ENCODE data around the gene COP1.
A peak's percentile ranks its signal among the peaks of the same experiment; 100 is the strongest.
"Not testable (repeated sequence)": the region's sequence is repeated elsewhere in the genome, so short reads cannot be mapped to it uniquely, and the experiment has no call there.

COP1 gene

DNA sequence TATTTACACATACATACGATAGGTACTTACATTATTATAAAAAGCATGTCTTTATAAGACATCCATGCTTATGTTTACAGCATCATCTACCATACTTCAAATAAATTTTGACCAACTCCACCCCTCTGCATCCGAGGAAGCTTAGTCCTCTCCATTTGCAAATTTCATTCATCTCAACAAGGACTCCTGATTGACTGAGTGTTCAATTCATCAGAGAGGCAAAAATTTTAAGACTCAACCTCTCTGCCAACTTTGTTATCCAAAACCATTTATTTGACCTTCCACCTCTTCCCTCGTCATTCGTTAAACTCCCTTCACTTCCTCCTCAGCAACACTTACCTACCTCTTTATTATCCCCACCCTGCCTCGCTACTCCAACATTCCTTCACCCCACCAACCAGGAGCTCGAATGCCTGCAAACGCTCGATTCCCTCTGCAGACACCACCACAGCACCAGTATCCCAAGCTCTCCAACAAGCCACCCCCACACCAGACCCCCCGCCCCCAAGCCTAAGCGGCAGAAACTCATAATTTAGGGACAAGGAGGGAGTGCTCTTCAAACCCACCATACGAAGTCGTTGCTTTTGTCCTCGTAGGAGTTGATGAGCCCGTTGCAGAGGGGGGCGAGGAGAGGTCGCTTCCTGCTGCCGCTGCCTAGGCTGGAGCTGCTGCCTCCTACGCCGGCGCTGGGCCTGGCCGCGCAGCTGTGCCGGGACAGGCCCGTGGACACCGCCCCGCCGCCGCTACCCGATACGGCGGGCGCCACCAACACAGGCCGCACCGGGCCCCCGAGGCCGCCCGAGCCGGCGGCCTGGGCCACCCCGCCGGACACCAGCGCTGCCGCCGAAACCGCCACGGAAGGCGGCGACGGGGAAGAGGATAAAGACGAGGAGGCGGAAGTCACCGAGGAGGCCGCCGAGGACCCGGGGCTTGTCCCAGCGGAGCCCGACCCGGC lies 803 bp downstream of the COP1 start:
- H3K36me3 Mint-ChIP-seq: no peaks in the 10 kb centered on the region
- H3K4me3 Mint-ChIP-seq: peak overlapping the region; percentile 94
- H3K27me3 Mint-ChIP-seq: no peaks in the 10 kb centered on the region
- H3K9me3 Mint-ChIP-seq: no peaks in the 10 kb centered on the region
- peak; percentile 49 for ATAC-seq
- peak overlapping the region; percentile 86 for H3K27ac Mint-ChIP-seq
- peaks cover 57% of the 10 kb centered on the region for H3K4me1 Mint-ChIP-seq

- Mint-ChIP-seq H3K4me1 (peaks cover 60% of the 10 kb centered on the region), H3K36me3 (no peaks in the 10 kb centered on the region), H3K4me3 (peak overlapping the region; percentile 94), H3K27ac (peak overlapping the region; percentile 86), H3K9me3 (no peaks in the 10 kb centered on the region), H3K27me3 (no peaks in the 10 kb centered on the region)
- ATAC-seq: no peak
Observed at GRCh38 chr1:176205332-176205914, 1.7 kb downstream of the COP1 start.

- H3K36me3 Mint-ChIP-seq, ATAC-seq, H3K27me3 Mint-ChIP-seq, H3K27ac Mint-ChIP-seq, H3K9me3 Mint-ChIP-seq: not testable (repeated sequence)
- Mint-ChIP-seq H3K4me1 (peaks cover 68% of the 10 kb centered on the region), H3K4me3 (peak overlapping the region; percentile 94)
Observed at GRCh38 chr1:176204655-176205054, 2.4 kb downstream of the COP1 start.

DNA sequence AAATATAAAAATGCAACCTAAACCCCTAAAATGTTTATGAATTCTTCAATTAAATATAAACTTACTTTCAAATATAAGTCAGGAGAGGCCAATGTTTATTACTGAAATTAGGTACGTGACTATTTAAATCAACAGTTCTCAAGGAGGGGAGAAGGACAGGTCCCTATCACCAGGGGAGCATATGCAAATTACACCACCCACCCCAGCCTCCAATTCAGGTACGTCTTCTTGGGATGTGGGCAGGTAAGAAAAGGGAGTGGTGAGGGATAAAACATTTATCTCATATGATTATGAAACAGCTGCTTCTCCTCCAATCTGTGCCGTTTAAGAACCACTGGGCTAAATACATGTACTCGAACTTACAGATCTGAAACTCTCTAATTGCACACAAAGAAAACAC lies 3.4 kb downstream of the COP1 start:
- peaks cover 76% of the 10 kb centered on the region for H3K4me1 Mint-ChIP-seq
- H3K27me3 Mint-ChIP-seq: no peaks in the 10 kb centered on the region
- peak overlapping the region; percentile 13 for H3K4me3 Mint-ChIP-seq
- ATAC-seq: no peak
- no peak overlapping the region for H3K27ac Mint-ChIP-seq
- H3K9me3 Mint-ChIP-seq: no peaks in the 10 kb centered on the region
- H3K36me3 Mint-ChIP-seq: peaks cover 1% of the 10 kb centered on the region

GRCh38 chr1:176201568-176201967 lies 5.5 kb downstream of the COP1 start:
- Mint-ChIP-seq H3K27me3 (no peaks in the 10 kb centered on the region), H3K36me3 (peaks cover 8% of the 10 kb centered on the region), H3K9me3 (no peaks in the 10 kb centered on the region), H3K27ac (no peak overlapping the region), H3K4me3 (no peak overlapping the region), H3K4me1 (peaks cover 79% of the 10 kb centered on the region)
- no peak for ATAC-seq

DNA sequence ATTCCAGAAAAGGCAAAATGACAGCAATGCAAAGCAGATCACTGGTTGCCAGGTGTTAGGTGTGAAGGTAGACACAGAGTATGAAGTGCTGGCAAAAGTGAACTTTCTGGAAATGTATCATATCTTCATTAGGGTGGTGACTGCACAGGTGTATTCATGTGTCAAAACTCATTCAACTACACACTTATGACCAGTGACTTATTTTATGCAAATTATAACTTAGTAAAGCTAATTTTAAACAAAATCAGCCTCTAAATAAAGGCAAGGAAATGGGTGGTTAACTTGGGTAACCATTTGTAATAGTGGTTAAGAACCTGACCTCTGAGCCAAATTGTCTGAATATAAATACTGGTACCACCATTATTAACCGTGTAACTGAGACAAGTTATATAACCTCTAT lies 7.4 kb downstream of the COP1 start:
- Mint-ChIP-seq H3K27ac (no peak overlapping the region), H3K27me3 (no peaks in the 10 kb centered on the region), H3K36me3 (peaks cover 20% of the 10 kb centered on the region), H3K4me3 (no peak overlapping the region), H3K4me1 (peaks cover 80% of the 10 kb centered on the region), H3K9me3 (no peaks in the 10 kb centered on the region)
- ATAC-seq: no peak

DNA sequence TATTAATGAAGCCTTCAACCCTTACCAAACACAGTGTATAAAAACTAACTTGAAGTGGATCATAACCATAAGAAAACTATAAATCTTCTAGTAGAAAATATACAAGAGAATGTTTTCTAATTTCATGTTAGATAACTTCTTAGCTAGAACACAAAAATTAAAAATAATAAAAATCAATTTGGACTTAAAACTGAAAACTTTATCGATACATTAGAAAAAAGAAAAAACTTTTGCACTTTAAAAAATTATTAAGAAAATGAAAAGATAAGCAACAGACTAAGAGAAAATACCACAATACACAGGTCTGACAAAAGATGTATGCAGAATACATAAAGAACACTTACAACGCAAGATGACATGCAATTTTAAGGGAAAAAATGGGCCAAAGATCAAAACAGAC lies 8.7 kb downstream of the COP1 start:
- no peak overlapping the region for H3K4me3 Mint-ChIP-seq
- no peak overlapping the region for H3K27ac Mint-ChIP-seq
- H3K27me3 Mint-ChIP-seq: no peaks in the 10 kb centered on the region
- no peaks in the 10 kb centered on the region for H3K9me3 Mint-ChIP-seq
- H3K4me1 Mint-ChIP-seq: peaks cover 80% of the 10 kb centered on the region
- H3K36me3 Mint-ChIP-seq: peaks cover 22% of the 10 kb centered on the region
- no peak for ATAC-seq

GRCh38 chr1:176196728-176197127 lies 10.4 kb downstream of the COP1 start:
- H3K27me3 Mint-ChIP-seq: no peaks in the 10 kb centered on the region
- peaks cover 22% of the 10 kb centered on the region for H3K36me3 Mint-ChIP-seq
- H3K27ac Mint-ChIP-seq: no peak overlapping the region
- no peak overlapping the region for H3K4me3 Mint-ChIP-seq
- no peak for ATAC-seq
- peaks cover 85% of the 10 kb centered on the region for H3K4me1 Mint-ChIP-seq
- H3K9me3 Mint-ChIP-seq: no peaks in the 10 kb centered on the region

DNA sequence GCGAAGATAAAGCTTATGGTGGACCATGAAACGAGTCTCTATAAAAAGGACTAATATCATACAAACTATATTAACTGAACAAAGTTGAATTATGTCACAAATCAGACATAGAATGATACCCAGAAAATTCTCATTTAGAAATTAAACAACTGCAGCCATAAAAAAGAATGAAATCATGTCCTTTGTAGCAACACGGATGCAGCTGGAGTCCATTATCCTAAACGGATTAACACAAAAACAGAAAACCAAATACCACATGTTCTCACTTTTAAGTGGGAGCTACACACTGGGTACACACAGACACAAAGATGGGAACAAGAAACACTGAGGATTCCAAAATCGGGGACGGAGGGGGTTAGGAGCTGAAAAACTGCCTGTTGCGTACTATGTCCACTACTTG lies 11.5 kb downstream of the COP1 start:
- H3K4me3 Mint-ChIP-seq: no peak overlapping the region
- H3K4me1 Mint-ChIP-seq: peaks cover 82% of the 10 kb centered on the region
- no peaks in the 10 kb centered on the region for H3K27me3 Mint-ChIP-seq
- H3K36me3 Mint-ChIP-seq: peaks cover 22% of the 10 kb centered on the region
- no peak for ATAC-seq
- H3K9me3 Mint-ChIP-seq: no peaks in the 10 kb centered on the region
- H3K27ac Mint-ChIP-seq: no peak overlapping the region

DNA sequence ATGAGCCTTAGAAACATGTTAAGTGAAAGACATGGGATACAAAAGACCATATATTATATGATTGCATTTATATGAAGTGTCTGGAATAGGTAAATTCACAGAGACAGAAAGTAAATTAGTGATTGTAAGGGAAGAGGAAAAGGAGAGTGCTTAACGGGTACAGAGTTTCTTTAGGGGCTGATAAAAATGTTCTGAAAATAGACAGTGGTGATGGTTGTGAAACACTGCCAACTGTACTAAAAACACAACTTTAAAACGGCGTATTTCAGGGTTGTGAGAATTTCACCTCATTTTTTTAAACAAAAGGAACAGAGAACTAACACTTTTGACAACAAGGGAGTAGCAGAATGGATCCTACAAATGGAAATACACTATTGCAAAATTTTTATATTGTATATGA lies 13.4 kb downstream of the COP1 start:
- ATAC-seq: no peak
- Mint-ChIP-seq H3K4me1 (peaks cover 68% of the 10 kb centered on the region), H3K27me3 (no peaks in the 10 kb centered on the region), H3K4me3 (no peak overlapping the region), H3K27ac (no peak overlapping the region), H3K36me3 (peaks cover 20% of the 10 kb centered on the region), H3K9me3 (no peaks in the 10 kb centered on the region)

DNA sequence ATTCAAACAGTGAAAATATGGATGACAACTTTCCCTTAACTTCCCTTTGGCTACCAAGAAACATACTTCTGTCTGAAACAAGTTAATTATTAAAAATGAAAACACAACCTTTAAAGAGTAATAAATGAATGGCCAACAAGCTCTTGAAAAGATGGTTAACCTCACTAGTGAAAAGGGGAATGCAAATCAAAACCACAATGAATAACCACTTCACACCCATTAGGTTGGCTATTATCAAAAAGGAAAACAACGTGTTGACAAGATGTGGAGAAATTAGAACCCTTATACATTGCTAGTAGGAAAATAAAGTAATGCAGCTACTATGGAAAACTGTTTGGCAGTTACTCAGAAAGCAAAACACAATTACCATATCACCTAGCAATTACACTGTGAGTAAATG lies 14.1 kb downstream of the COP1 start:
- peak; percentile 67 for ATAC-seq
- H3K27ac Mint-ChIP-seq: no peak overlapping the region

DNA sequence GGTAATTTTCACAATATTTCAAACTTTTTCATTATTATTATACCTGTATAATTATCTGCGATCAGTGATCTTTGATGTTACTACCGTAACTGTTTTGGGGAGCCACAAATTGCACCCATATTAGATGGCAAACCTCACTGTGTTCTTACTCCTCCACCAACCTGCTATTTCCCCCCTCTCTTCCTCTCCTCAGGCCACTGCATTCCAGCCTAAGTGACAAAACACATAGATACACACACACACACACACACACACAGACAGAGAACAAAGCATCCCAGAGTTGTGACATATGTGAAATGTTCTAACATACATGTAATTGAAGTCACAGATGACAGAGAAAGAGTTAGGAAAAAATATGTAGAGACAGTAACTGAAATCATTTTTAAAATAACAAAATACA lies 18.5 kb downstream of the COP1 start:
- peaks cover 65% of the 10 kb centered on the region for H3K4me1 Mint-ChIP-seq
- no peaks in the 10 kb centered on the region for H3K27me3 Mint-ChIP-seq
- no peak for ATAC-seq
- H3K27ac Mint-ChIP-seq: no peak overlapping the region
- no peak overlapping the region for H3K4me3 Mint-ChIP-seq
- peaks cover 10% of the 10 kb centered on the region for H3K36me3 Mint-ChIP-seq
- no peaks in the 10 kb centered on the region for H3K9me3 Mint-ChIP-seq

More for the DNA sequence above, 14.1 kb downstream of the COP1 start:
- H3K27me3 Mint-ChIP-seq: no peaks in the 10 kb centered on the region
- H3K9me3 Mint-ChIP-seq: no peaks in the 10 kb centered on the region
- peaks cover 17% of the 10 kb centered on the region for H3K36me3 Mint-ChIP-seq
- no peak overlapping the region for H3K4me3 Mint-ChIP-seq
- H3K4me1 Mint-ChIP-seq: peaks cover 70% of the 10 kb centered on the region

DNA sequence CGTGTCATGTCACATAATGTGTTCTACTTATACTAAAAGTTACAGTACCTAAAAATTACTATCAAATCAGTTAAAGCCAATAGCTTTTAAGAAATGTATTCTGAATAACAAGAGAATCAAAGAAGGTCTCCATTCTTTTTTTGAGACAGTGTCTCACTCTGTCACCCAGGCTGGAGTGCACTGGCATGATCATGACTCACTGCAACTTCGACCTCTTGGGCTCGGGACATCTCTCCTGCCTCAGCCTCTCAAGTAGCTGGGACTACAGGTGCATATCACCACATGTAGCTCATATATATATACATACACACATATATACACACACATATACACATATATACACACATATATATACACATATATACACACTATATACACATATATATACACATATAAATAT lies 20.1 kb downstream of the COP1 start:
- no peaks in the 10 kb centered on the region for H3K27me3 Mint-ChIP-seq
- H3K9me3 Mint-ChIP-seq: no peaks in the 10 kb centered on the region
- no peak overlapping the region for H3K4me3 Mint-ChIP-seq
- peaks cover 19% of the 10 kb centered on the region for H3K36me3 Mint-ChIP-seq
- ATAC-seq: no peak
- H3K27ac Mint-ChIP-seq: no peak overlapping the region
- peaks cover 58% of the 10 kb centered on the region for H3K4me1 Mint-ChIP-seq

GRCh38 chr1:176183618-176184017 lies 23.5 kb downstream of the COP1 start:
- no peak overlapping the region for H3K4me3 Mint-ChIP-seq
- peak overlapping the region; percentile 53 for H3K27ac Mint-ChIP-seq
- peaks cover 48% of the 10 kb centered on the region for H3K4me1 Mint-ChIP-seq
- no peak for ATAC-seq
- peaks cover 28% of the 10 kb centered on the region for H3K36me3 Mint-ChIP-seq
- H3K27me3 Mint-ChIP-seq: no peaks in the 10 kb centered on the region
- H3K9me3 Mint-ChIP-seq: no peaks in the 10 kb centered on the region

- H3K36me3 Mint-ChIP-seq: peaks cover 49% of the 10 kb centered on the region
- no peaks in the 10 kb centered on the region for H3K27me3 Mint-ChIP-seq
- no peak for ATAC-seq
Observed at GRCh38 chr1:176178316-176178715, 28.8 kb downstream of the COP1 start.

DNA sequence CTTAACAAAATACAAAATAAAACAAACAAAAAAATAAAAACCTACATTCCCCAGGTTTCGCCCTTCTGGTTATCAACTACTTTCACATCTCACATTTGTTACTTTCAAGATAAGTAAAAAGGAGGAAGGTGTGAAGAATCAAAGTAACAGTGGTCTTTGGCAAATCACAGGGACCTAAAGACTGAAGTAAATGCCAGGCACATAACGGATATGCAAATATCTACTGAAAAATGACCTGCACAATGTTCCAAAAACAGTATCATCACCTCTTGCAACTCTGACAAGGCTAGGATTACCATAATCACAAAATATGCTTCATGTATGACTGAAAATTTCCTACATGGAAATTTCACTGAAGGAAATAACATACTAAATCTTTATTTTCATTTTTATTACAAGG lies 29.3 kb downstream of the COP1 start:
- ATAC-seq: peak; percentile 81
- H3K27ac Mint-ChIP-seq: peak overlapping the region; percentile 81
- no peaks in the 10 kb centered on the region for H3K9me3 Mint-ChIP-seq
- H3K36me3 Mint-ChIP-seq: peaks cover 50% of the 10 kb centered on the region
- H3K4me3 Mint-ChIP-seq: peak overlapping the region; percentile 31
- H3K4me1 Mint-ChIP-seq: peaks cover 30% of the 10 kb centered on the region
- H3K27me3 Mint-ChIP-seq: no peaks in the 10 kb centered on the region

More at GRCh38 chr1:176178316-176178715, 28.8 kb downstream of the COP1 start:
- peaks cover 30% of the 10 kb centered on the region for H3K4me1 Mint-ChIP-seq
- H3K27ac Mint-ChIP-seq: peak overlapping the region; percentile 81
- H3K4me3 Mint-ChIP-seq: no peak overlapping the region
- H3K9me3 Mint-ChIP-seq: no peaks in the 10 kb centered on the region
